Liver (tissue), 3 donors: ENCODE results near the gene SECTM1.

ENCODE experiments used
- EGR1 ChIP-seq, 2 donors: IDR thresholded peaks; 2 replicates each; pipeline ENCODE4 v1.6.1; 2016 to 2018; ENCODE audit warnings: antibody characterized with exemption in 2 of 2, low read depth in 2 of 2
- FOXA1 ChIP-seq: IDR thresholded peaks from 2 replicates; pipeline ENCODE4 v1.6.1; 2016; ENCODE audit warnings: antibody characterized with exemption
- GABPA ChIP-seq, 2 donors: IDR thresholded peaks in 1 of 2; conservative IDR thresholded peaks in 1 of 2; 2 replicates each; pipeline ENCODE4 v1.6.1; 2016; ENCODE audit warnings: antibody characterized with exemption in 2 of 2, mild to moderate bottlenecking in 1 of 2, moderate library complexity in 1 of 2
- HNF4G ChIP-seq: IDR thresholded peaks from 2 replicates; pipeline ENCODE4 v1.6.1; 2016; ENCODE audit warnings: antibody characterized with exemption
- JUND ChIP-seq, 2 donors: IDR thresholded peaks; 2 replicates each; pipeline ENCODE4 v1.6.1; 2016; ENCODE audit warnings: antibody characterized with exemption in 2 of 2
- RAD21 ChIP-seq, 2 donors: IDR thresholded peaks; 2 replicates each; pipeline ENCODE4 v1.6.1; 2016; ENCODE audit warnings: antibody characterized with exemption in 2 of 2, mild to moderate bottlenecking in 2 of 2
- RXRA ChIP-seq, 2 donors: IDR thresholded peaks; 2 replicates each; pipeline ENCODE4 v1.6.1; 2017 to 2018; ENCODE audit warnings: antibody characterized with exemption in 2 of 2, mild to moderate bottlenecking in 1 of 2
- SP1 ChIP-seq: IDR thresholded peaks from 2 replicates; pipeline ENCODE4 v1.6.1; 2018; ENCODE audit warnings: antibody characterized with exemption, mild to moderate bottlenecking
- TAF1 ChIP-seq: conservative IDR thresholded peaks from 2 replicates; pipeline ENCODE4 v1.6.1; 2016; ENCODE audit warnings: antibody characterized with exemption, mild to moderate bottlenecking
- YY1 ChIP-seq: IDR thresholded peaks from 2 replicates; pipeline ENCODE4 v1.6.1; 2016; ENCODE audit warnings: antibody characterized with exemption, mild to moderate bottlenecking
- TF ChIP-seq, protein P1 (sequence below): IDR thresholded peaks from 2 replicates; pipeline ENCODE4 v1.6.1; 2016; ENCODE audit warnings: antibody characterized with exemption
- TF ChIP-seq, protein P2 (sequence below): fragments of 150-350 bp; IDR thresholded peaks from 2 replicates; pipeline ENCODE4 v1.5.1; 2017; ENCODE audit warnings: improper control_type of control experiment, low read depth, low read length; ENCODE audit not compliant: missing input control
- TF ChIP-seq, protein P3 (sequence below): IDR thresholded peaks from 2 replicates; pipeline ENCODE4 v1.6.1; 2016; ENCODE audit warnings: antibody characterized with exemption
- donor health status: healthy.
- donor health status: healthy.

DNA sequence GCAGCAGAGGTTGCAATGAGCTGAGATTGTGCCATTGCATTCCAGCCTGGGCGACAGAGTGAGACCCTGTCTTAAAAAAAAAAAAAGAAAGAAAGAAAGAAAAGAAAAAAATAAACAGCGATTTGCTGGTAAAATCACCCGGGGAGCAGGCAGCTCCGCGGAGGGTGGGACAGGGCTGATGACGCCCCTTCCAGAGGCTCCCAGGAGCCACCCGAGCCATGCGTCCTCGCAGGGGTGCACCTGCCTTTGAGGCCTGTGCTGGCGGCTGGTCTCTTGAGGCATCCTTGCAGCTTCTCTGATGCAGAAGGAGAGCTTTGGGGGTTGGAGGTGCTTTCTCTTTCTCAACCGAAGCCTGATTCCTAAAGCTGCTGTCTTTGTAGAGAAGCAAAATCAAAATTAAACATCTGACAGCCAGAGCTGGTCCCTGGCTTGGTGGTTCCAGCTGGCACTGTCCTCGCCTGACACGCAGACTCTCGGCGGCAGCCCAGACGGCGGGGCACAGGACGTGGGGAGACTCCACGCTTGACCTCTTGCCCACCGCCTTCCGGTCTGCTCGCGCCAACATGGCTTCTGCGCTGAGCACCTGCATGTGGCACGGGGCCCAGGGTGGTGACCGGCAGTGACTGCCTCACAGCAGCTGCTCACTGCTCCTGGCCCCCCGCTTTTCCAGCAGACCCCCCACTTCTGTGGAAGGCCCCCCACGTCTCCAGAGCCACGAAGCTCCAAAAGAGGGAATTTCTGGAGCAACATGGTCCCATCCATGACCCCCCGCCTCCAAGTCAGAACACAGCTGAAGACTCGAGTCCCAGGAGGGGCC, 44.6 kb upstream of the SECTM1 start:
- TF ChIP-seq, protein P1, sequence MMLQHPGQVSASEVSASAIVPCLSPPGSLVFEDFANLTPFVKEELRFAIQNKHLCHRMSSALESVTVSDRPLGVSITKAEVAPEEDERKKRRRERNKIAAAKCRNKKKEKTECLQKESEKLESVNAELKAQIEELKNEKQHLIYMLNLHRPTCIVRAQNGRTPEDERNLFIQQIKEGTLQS = no peak
- TF ChIP-seq, protein P2, sequence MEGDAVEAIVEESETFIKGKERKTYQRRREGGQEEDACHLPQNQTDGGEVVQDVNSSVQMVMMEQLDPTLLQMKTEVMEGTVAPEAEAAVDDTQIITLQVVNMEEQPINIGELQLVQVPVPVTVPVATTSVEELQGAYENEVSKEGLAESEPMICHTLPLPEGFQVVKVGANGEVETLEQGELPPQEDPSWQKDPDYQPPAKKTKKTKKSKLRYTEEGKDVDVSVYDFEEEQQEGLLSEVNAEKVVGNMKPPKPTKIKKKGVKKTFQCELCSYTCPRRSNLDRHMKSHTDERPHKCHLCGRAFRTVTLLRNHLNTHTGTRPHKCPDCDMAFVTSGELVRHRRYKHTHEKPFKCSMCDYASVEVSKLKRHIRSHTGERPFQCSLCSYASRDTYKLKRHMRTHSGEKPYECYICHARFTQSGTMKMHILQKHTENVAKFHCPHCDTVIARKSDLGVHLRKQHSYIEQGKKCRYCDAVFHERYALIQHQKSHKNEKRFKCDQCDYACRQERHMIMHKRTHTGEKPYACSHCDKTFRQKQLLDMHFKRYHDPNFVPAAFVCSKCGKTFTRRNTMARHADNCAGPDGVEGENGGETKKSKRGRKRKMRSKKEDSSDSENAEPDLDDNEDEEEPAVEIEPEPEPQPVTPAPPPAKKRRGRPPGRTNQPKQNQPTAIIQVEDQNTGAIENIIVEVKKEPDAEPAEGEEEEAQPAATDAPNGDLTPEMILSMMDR = no peak
- TF ChIP-seq TAF1 (no peak), FOXA1 (no peak), JUND (IDR thresholded peaks at IDR 0.05) (no peak), YY1 (no peak), RAD21 (IDR thresholded peaks at IDR 0.05) (no peak), GABPA (IDR thresholded peaks at IDR 0.05 in 1 of 2, conservative IDR thresholded peaks at IDR 0.05 in 1 of 2) (no peak), HNF4G (no peak), SP1 (no peak), RXRA (IDR thresholded peaks at IDR 0.05) (no peak), EGR1 (IDR thresholded peaks at IDR 0.05; ENCODE audit: low read depth in 2 of 2) (no peak)
- TF ChIP-seq, protein P3, sequence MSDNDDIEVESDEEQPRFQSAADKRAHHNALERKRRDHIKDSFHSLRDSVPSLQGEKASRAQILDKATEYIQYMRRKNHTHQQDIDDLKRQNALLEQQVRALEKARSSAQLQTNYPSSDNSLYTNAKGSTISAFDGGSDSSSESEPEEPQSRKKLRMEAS = no peak
